HCT116 (cell line): ENCODE measurements around the gene CDS1. TPM values are rescaled to one million over a fixed set of nuclear protein-coding genes. Genes with fewer than 3 reads are reported as not detected.

Experiments
- ATAC-seq: fragments of 200-7000 bp; cut with Tn5 transposase; 2 replicates; pipeline ENCODE4 v1.9.1; 2020; ENCODE audit warnings: mild to moderate bottlenecking, moderate library complexity
- BruUV-seq: library from RNA; stranded (reverse); fragments of 400-500 nt; replicated peaks from 2 replicates; lab custom pipeline; 2021; lab: Mats Ljungman, UMichigan
- CTCF ChIA-PET: fragments of 300-600 bp; sonication (Branson Sonifier 250); formaldehyde crosslinking; loops from one replicate; lab custom pipeline; 2021; ENCODE audit warnings: antibody characterized with exemption; lab: Charles Lee
- POLR2A ChIA-PET: fragments of 300-600, 350-600 bp; sonication (Branson Sonifier 250); formaldehyde crosslinking; loops from one replicate; lab custom pipeline; 2021; ENCODE audit warnings: antibody characterized with exemption; lab: Charles Lee
- RAD21 ChIA-PET, 2 experiments: fragments of 300-600 bp; sonication (Branson Sonifier 250); formaldehyde crosslinking; loops; one replicate each; lab custom pipeline; 2023; ENCODE audit warnings: low total read pairs in 2 of 2; ENCODE audit not compliant: uncharacterized antibody in 2 of 2, unreplicated experiment in 2 of 2, low non-redundant PET in 1 of 2; lab: Charles Lee
- DNase-seq: peaks from one replicate; pipeline ENCODE4 v3.0.0-alpha.2; 2010; ENCODE audit warnings: low read depth, low spot score
- H2AFZ ChIP-seq: fragments of 200-600 bp; shearing (Covaris generic), sonication (generic); 2 replicates; pipeline ENCODE4 v1.6.1; 2017; ENCODE audit warnings: low read depth, mixed run types, mixed read lengths, antibody characterized with exemption, low read length; ENCODE audit not compliant: poor library complexity, severe bottlenecking
- H3K27ac ChIP-seq: 2 replicates; pipeline ENCODE4 v1.5.1; 2012; ENCODE audit warnings: low read depth, low read length
- H3K27me3 ChIP-seq: fragments of 200-600 bp; sonication (generic); 2 replicates; pipeline ENCODE4 v1.6.1; 2016; ENCODE audit warnings: mixed run types, low read length, mixed read lengths; ENCODE audit not compliant: insufficient read depth
- H3K36me3 ChIP-seq, 2 experiments: fragments of 200-500 bp in 1 of 2; fragments of 200-600 bp in 1 of 2; sonication (Bioruptor generic) in 1 of 2; sonication (generic) in 1 of 2; 2 replicates each; pipeline versions ENCODE4 v1.5.1 to v1.6.1; 2014 to 2016; ENCODE audit warnings: low read length in 2 of 2, inconsistent platforms in 1 of 2, mixed read lengths in 1 of 2, mixed run types in 1 of 2; ENCODE audit not compliant: insufficient read depth in 2 of 2, control insufficient read depth in 1 of 2
- H3K4me1 ChIP-seq, 2 experiments: fragments of 200-600 bp in 1 of 2; sonication (generic) in 1 of 2; 2 replicates each; pipeline versions ENCODE4 v1.5.1 to v1.6.1; 2012 to 2017; ENCODE audit warnings: low read length in 2 of 2, inconsistent platforms in 1 of 2, mild to moderate bottlenecking in 1 of 2, mixed read lengths in 1 of 2, mixed run types in 1 of 2, moderate library complexity in 1 of 2; ENCODE audit not compliant: insufficient read depth in 2 of 2, control insufficient read depth in 1 of 2
- H3K4me2 ChIP-seq: fragments of 200-600 bp; sonication (generic); 2 replicates; pipeline ENCODE4 v1.6.1; 2017; ENCODE audit warnings: mixed run types, low read length, mixed read lengths
- H3K4me3 ChIP-seq, 2 experiments: fragments of 200-600 bp in 1 of 2; sonication (generic) in 1 of 2; replicated peaks in 1 of 2; 2 replicates each; pipeline ENCODE4 v1.5.1; 2011 to 2016; ENCODE audit warnings: low read length in 2 of 2, control low read depth in 1 of 2, low read depth in 1 of 2, mild to moderate bottlenecking in 1 of 2, mixed read lengths in 1 of 2, mixed run types in 1 of 2
- H3K79me2 ChIP-seq: fragments of 200-600 bp; sonication (generic); 2 replicates; pipeline ENCODE4 v1.6.1; 2017; ENCODE audit warnings: mild to moderate bottlenecking, mixed run types, low read length, moderate library complexity, mixed read lengths; ENCODE audit not compliant: insufficient read depth
- H3K9ac ChIP-seq: fragments of 200-600 bp; sonication (generic); 2 replicates; pipeline ENCODE4 v1.6.1; 2016; ENCODE audit warnings: low read length, mixed read lengths
- H3K9me2 ChIP-seq: fragments of 200-600 bp; sonication (generic), shearing (Covaris generic); 2 replicates; pipeline ENCODE4 v1.6.1; 2017; ENCODE audit warnings: mixed run types, mild to moderate bottlenecking, moderate library complexity; ENCODE audit not compliant: insufficient read depth
- H3K9me3 ChIP-seq, 2 experiments: fragments of 200-500 bp in 1 of 2; fragments of 200-600 bp in 1 of 2; sonication (Bioruptor generic) in 1 of 2; sonication (generic) in 1 of 2; 2 replicates each; pipeline ENCODE4 v1.6.1; 2014 to 2017; ENCODE audit warnings: low read length in 2 of 2, mixed read lengths in 2 of 2, inconsistent platforms in 1 of 2, low read depth in 1 of 2, mild to moderate bottlenecking in 1 of 2, mixed run types in 1 of 2, moderate library complexity in 1 of 2; ENCODE audit not compliant: control insufficient read depth in 1 of 2, insufficient read depth in 1 of 2
- H4K20me1 ChIP-seq: fragments of 200-600 bp; sonication (generic), shearing (Covaris generic); 2 replicates; pipeline ENCODE4 v1.6.1; 2017; ENCODE audit warnings: mixed run types, mild to moderate bottlenecking, moderate library complexity; ENCODE audit not compliant: insufficient read depth
- ATF3 ChIP-seq: IDR thresholded peaks from 2 replicates; pipeline ENCODE4 v1.6.1; 2012
- EZH2 ChIP-seq: fragments of 200-600 bp; sonication (generic); IDR thresholded peaks from 2 replicates; pipeline ENCODE4 v1.6.1; 2017; ENCODE audit warnings: antibody characterized with exemption, mixed run types
- JUND ChIP-seq: IDR thresholded peaks from 2 replicates; pipeline ENCODE4 v1.6.1; 2012
- MAX ChIP-seq: IDR thresholded peaks from 2 replicates; pipeline ENCODE4 v1.6.1; 2012
- SP1 ChIP-seq: IDR thresholded peaks from 2 replicates; pipeline ENCODE4 v1.6.1; 2012; ENCODE audit warnings: low read depth
- TCF7L2 ChIP-seq: IDR thresholded peaks from 2 replicates; pipeline ENCODE4 v1.7.0; 2011; ENCODE audit warnings: borderline replicate concordance, inconsistent platforms; ENCODE audit not compliant: insufficient read depth, insufficient read length; ENCODE audit errors: extremely low read depth
- YY1 ChIP-seq: IDR thresholded peaks from 2 replicates; pipeline ENCODE4 v1.6.1; 2011; ENCODE audit warnings: low read length, low read depth, moderate library complexity, mild to moderate bottlenecking; ENCODE audit not compliant: insufficient replicate concordance; ENCODE audit errors: extremely low read depth
- ZBTB33 ChIP-seq: IDR thresholded peaks from 2 replicates; pipeline ENCODE4 v1.6.1; 2011; ENCODE audit warnings: mild to moderate bottlenecking, low read length, moderate library complexity; ENCODE audit not compliant: insufficient replicate concordance; ENCODE audit errors: extremely low read depth
- intact Hi-C: fragments of 100-400 bp; cut with micrococcal nuclease; formaldehyde crosslinking; loops from 2 replicates; pipeline ENCODE4 v1.10.0; 2022
- total RNA-seq: library from RNA; stranded (reverse); gene quantifications from one replicate; pipeline ENCODE4 v1.2.1, GENCODE V29; 2021; ENCODE audit not compliant: unreplicated experiment

CDS1 gene
- total RNA-seq, 1 experiment from 2014 or later: 14.6 TPM

- TF ChIP-seq ZBTB33 (no peak), EZH2 (no peak)
These were observed 65.3 kb downstream of the CDS1 start (continued) for GRCh38 chr4:84648178-84648577.

- Histone ChIP-seq H3K79me2 (no peaks in the 10 kb centered on the region), H3K9me3 (no peaks in the 10 kb centered on the region), H3K9ac (no peak overlapping the region), H3K4me1 (no peaks in the 10 kb centered on the region), H3K9me2 (no peaks in the 10 kb centered on the region), H3K4me3 (no peak overlapping the region), H3K36me3 (0 out of 4 replicates have a peak, but pooled peaks cover 0 to 2% of the 10 kb centered on the region in 2 experiments), H4K20me1 (no peaks in the 10 kb centered on the region), H3K27me3 (no peaks in the 10 kb centered on the region), H3K4me2 (no peak overlapping the region), H3K27ac (no peak overlapping the region), H2AFZ (no peak overlapping the region)
- POLR2A ChIA-PET: interaction anchor here (0.6 kb wide), 1 partner anchor 202 kb away, joined by 6 read pairs; no protein-coding TSS in a partner anchor
- intact Hi-C loops: no loop called here
- ATAC-seq (no peak), DNase-seq (no peak)
- RAD21 ChIA-PET: no interaction called here
- CTCF ChIA-PET: interaction anchor here (0.9 kb wide), 1 partner anchor 8 kb away, joined by 3 read pairs; no protein-coding TSS in a partner anchor
- no TSS peak for BruUV-seq
- TF ChIP-seq SP1 (no peak), JUND (no peak), MAX (no peak), ZBTB33 (no peak), YY1 (no peak), ATF3 (no peak), TCF7L2 (no peak)
- TF ChIP-seq, all 23 proteins: peak for 0
These were observed 66.1 kb downstream of the CDS1 start for GRCh38 chr4:84648863-84649647.
